Hepatocyte (in vitro differentiated cells): ENCODE measurements around the gene C20orf141.

ENCODE experiments used
- EZH2 ChIP-seq: fragments of 200-600 bp; sonication (generic); IDR thresholded peaks from 2 replicates; pipeline ENCODE4 v1.6.1; 2016; ENCODE audit warnings: antibody characterized with exemption, mild to moderate bottlenecking, borderline replicate concordance
- EZH2phosphoT487 ChIP-seq: fragments of 200-600 bp; sonication (generic); IDR thresholded peaks from one replicate; pipeline ENCODE4 v1.6.1; 2018; ENCODE audit warnings: antibody characterized with exemption, mild to moderate bottlenecking, low read depth, moderate library complexity; ENCODE audit not compliant: unreplicated experiment, severe bottlenecking
- TF ChIP-seq, protein P1 (sequence below): fragments of 200-600 bp; sonication (generic); IDR thresholded peaks from 2 replicates; pipeline ENCODE4 v1.5.1; 2016; ENCODE audit warnings: antibody characterized with exemption, mild to moderate bottlenecking; ENCODE audit not compliant: poor library complexity

DNA sequence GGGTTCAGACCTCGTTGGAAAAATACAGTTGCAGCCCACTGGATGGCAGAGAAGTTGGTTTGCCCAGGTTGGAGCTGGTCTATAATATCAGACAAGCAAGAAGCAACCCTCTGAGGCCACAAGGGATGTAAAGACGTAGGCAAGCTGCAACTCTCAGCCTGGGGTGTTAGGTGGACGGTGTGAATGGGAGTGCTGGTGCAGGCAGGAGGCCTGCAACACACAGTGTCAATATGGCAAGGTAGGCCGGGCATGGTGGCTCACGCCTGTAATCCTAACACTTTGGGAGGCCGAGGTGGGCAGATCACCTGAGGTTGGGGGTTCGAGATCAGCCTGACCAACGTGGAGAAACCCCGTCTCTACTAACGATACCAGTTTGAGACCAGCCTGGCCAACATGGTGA lies 36.3 kb downstream of the C20orf141 start:
- TF ChIP-seq EZH2, result no peak
- TF ChIP-seq, protein P1, sequence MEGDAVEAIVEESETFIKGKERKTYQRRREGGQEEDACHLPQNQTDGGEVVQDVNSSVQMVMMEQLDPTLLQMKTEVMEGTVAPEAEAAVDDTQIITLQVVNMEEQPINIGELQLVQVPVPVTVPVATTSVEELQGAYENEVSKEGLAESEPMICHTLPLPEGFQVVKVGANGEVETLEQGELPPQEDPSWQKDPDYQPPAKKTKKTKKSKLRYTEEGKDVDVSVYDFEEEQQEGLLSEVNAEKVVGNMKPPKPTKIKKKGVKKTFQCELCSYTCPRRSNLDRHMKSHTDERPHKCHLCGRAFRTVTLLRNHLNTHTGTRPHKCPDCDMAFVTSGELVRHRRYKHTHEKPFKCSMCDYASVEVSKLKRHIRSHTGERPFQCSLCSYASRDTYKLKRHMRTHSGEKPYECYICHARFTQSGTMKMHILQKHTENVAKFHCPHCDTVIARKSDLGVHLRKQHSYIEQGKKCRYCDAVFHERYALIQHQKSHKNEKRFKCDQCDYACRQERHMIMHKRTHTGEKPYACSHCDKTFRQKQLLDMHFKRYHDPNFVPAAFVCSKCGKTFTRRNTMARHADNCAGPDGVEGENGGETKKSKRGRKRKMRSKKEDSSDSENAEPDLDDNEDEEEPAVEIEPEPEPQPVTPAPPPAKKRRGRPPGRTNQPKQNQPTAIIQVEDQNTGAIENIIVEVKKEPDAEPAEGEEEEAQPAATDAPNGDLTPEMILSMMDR, result no peak
- no peak for TF ChIP-seq EZH2phosphoT487
